ENCODE measurements around the gene TCTN2.

DNA sequence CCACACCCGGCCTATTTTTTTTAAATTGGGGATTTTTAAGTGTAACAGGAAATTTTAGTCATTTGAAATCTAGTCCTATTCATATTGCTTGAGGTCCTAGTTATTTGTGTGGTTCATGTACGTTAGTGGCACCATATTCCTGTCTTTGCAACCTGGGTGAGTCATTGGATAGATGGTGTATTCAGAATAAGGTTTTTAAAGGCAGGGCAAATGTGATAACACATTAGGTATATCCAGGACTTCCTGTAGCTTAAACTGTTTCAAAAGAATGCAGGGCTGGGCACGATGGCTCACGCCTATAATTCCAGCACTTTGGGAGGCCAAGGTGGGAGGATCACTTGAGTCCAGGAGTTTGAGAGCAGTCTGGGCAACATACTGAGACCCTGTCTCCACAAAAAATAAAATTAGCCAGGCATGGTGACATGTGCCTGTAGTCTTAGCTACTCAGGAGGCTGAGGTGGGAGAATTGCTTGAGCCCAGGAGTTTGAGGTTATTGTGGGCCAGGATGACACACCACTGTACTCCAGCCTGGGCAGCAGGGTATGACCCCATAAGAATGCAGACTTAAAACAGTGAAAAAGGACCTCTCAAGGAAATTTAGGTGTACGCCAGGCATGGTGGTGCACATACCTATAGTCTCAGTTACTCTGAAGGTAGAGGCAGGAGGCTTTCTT is 49.4 kb downstream of the TCTN2 start:
- TF ChIP-seq, protein P1, sequence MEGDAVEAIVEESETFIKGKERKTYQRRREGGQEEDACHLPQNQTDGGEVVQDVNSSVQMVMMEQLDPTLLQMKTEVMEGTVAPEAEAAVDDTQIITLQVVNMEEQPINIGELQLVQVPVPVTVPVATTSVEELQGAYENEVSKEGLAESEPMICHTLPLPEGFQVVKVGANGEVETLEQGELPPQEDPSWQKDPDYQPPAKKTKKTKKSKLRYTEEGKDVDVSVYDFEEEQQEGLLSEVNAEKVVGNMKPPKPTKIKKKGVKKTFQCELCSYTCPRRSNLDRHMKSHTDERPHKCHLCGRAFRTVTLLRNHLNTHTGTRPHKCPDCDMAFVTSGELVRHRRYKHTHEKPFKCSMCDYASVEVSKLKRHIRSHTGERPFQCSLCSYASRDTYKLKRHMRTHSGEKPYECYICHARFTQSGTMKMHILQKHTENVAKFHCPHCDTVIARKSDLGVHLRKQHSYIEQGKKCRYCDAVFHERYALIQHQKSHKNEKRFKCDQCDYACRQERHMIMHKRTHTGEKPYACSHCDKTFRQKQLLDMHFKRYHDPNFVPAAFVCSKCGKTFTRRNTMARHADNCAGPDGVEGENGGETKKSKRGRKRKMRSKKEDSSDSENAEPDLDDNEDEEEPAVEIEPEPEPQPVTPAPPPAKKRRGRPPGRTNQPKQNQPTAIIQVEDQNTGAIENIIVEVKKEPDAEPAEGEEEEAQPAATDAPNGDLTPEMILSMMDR (conservative IDR thresholded peaks at IDR 0.05 in 1 of 2, IDR thresholded peaks at IDR 0.05 in 1 of 2; ENCODE audit: extremely low read depth in 1 of 2, insufficient read depth in 1 of 2, low read depth in 1 of 2, low read length in 2 of 2) = no peak
- no peak for TF ChIP-seq EZH2 (IDR thresholded peaks at IDR 0.05; ENCODE audit: borderline replicate concordance, low read length)

Data from mammary epithelial cell (primary cell).